Midbrain (tissue), 1 donor: ENCODE data around the gene SLC12A1.

Source experiments
- DNase-seq: peaks from one replicate; lab custom pipeline; 2025; lab: John Stamatoyannopoulos, UW

SLC12A1 gene

DNA sequence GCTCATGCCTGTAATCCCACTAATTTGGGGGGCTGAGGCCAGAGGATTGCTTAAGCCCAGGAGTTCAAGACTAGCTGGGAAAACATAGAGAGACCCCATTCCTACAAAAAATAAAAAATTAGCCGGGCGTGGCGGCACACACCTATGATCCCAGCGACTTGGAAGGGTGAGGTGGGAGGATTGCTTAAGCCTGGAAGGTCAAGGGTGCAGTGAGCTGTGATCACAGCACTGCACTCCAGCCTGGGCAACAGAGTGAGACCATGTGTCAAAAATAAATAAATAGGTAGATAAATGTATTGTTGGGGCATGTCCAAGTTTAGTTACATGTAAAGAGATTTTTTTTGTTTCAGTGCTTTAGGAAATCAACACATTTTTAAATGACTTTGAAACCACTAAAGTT, 36.4 kb downstream of the SLC12A1 start:
- no peak for DNase-seq

DNA sequence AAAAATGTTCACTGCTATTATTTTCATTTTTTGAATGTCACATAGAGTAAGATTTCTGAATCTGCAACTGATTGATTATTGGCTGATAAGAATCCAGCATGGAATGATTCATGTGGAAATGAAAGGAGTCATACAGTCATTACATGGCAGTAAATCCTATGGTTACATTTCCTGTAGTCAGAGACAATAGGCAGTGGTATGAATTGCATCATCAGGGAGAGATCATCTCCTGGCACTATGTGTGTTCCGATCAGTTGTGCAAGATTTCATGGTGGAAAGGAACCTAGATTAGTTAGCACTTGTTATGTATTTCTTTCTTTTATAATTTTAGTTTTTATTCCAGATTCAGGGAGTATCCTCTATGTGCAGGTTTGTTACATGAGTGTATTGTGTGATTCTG, 38.8 kb downstream of the SLC12A1 start:
- DNase-seq = no peak

DNA sequence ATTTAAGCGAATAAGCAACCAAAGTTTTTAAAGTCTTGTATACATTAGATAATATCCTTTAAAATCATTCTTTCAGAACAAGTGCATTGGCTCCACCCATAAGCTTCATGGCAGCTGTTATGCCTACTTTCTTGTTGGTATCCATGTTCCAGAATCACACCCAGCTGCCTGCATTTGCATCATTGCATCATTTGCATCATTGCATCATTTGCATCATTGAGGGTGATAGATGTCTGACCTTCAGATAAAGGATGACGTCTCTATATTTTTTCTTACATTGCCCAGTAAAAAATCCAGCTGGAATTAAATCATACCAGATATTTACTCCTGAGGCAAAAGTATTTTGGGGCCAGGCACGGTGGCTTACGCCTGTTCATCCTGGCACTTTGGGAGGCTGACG, 42.3 kb downstream of the SLC12A1 start:
- DNase-seq = no peak

DNA sequence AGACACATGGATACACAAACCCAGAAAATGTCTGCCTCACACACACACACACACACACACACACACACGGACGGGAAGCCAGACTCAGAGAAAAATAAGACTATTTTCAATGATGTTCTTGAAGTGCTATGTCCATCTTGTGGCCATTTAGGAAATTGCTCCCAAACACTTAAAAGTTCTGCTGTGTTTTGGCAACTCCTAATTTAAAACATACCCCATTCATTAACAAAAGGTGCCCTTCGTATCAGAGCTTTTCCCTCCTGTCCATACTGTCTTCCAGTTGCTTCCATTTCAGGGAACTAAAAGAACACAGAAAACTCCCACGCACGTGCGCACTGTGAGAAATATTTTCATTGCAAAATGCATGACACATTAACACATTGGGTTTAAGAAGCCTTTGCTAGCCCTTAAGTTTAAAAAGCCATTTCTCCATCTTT, 44.6 kb downstream of the SLC12A1 start:
- DNase-seq = peak; percentile 55

DNA sequence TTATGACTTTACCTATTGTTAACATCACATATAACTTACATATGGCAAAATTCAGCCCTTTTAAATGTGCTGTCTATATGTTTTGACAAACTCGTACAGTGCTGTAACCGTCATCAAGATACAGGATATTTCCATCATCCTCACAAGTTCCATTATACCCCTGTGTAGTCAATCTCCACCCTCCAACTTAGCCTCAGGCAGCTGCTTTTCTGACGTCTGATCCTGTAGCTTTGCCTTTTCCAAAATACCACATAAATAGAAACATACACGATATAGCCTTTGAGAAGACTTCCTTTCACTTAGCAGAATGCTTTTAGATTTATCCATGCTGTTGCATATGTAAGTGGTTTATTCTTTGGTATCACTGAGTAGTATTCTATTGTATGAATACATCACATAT, 47.1 kb downstream of the SLC12A1 start:
- DNase-seq = no peak

DNA sequence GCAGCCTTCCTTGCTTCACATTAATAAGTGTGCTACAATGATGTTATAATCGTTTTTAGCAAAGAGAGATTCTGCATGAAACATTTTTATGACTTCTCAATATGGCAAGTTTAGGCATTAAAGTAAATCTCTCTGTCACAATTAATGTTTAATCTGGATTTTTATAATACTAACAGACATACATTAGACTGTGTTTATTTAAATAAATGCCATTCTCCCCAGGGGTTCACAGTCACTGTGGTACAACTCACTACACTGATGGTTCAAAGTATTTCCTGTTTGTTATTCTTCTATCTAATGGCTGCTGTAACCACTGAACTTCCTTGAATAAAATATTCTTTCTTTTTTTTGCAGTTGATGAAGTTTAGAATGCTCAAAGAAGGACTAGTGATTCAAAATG, 59.0 kb downstream of the SLC12A1 start:
- DNase-seq = no peak

DNA sequence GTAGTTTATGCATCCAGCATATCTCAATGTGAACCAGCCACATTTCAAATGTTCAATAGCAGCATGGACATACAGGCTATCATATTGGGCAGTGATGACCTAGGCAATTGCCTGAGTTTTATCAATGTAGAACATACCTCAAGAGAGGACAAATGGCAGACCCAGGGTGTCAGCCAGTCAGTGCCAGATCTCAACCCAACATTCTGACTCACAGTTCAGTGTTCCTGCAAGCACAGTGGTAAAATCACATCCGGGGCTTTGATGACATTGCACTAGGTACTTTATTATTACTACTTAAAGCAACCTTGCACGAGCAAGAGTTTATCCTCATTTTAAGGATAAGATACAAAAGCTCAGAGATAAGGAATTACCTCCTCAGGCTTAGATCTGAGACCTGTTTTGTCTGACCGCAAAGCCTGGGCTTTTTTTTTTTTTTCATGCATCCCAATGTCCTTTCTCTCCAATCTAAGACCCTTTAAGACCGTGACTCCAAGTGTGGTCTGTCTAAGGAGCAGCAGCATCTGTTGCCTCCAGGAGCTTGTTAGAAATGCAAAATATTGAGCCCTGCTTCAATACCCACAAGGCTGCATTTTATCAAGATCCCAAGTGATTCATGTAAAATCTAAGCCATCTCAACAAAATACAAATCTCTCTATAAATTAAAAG, 60.1 kb downstream of the SLC12A1 start:
- DNase-seq = no peak

DNA sequence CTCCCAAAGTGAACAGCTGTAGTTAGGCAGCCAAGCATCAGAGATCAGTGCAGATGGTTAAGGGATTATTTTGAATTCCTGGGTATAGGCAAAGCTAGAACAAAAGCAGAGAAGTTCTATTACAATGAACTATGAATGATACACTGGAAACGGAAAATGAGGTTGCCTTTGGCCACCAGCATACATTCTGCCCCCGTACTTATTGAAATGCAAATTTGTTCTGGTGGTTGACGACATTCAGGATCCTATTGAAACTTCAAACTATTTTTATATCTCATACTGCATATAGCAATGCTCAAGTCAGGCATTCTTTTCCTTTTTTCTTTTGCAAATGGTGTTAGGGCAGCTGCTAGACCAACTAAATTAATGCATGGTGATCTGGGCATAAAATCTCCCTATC, 61.7 kb downstream of the SLC12A1 start:
- DNase-seq = no peak

DNA sequence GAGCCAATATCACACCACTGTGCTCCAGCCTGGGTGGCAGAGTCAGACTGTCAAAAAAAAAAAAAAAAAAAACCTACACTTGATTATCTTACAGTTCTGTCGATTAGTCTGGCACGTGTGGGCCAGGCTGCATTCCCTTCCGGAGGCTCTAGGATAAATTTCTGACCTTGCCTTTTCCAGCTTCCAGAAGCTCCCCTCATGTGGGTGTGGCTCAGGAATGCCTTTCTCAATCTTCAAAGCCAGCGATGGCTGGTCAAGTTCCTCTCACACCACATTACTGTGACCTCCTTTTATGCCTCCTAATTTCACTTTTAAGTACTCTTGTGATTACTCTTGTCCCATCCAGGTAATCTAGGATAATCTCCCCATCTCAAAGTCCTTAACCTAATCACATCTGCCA, 66.9 kb downstream of the SLC12A1 start:
- DNase-seq = no peak

DNA sequence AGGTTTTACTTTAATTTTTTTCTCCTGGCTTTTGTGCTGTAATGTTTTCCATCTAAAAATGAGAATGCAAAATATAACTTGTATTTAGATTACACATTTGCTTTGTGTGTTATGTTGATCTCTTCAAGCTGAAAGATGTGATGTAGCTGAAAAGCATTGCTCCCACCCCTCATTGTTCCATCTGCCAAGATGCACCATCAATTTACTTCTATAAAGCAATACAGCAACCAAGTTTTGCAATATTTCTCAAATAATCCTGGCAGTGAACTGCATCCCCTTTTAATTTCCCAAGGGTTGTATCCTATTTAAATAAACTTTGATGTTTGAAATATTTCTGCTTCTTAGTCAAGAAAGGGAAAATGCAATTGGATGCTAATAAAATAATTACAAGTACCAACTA, 72.6 kb downstream of the SLC12A1 start:
- no peak for DNase-seq

DNA sequence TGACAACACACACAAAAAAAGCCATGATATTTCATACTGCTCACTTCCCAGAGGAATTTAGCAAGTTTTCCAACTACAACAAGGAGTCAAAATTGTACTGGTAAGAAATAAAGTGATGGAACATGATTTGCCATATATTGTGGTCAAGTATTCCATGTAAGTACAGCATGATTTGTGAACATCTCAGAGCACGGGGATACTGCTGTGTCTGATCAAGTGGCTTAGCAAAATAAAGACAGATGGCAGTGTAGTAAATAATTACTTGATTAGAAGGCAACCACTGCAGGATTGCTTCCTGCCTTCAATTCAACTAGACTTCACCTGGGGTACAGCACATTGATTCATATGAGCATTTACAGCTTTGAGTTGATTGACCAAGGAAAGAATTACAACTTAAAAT, 73.5 kb downstream of the SLC12A1 start:
- no peak for DNase-seq

DNA sequence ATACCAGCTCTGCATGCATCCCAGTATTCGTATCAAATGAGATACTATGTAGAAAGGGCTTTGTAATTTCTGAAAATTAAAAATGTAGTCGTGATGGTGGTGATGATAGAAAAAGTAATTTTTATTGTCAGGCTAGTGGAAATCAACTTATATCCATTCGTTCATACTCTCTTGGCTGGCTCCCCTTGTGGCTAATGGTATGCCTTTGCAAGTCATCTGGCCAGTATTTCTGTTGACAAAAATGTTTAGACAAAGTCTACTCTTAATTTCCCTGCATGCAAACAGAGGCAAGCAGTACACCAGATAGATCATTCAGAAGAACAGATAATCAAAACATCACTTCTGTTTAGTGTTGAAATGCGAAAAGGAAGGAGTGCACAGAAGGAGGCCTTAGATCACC, 75.6 kb downstream of the SLC12A1 start:
- DNase-seq = no peak

DNA sequence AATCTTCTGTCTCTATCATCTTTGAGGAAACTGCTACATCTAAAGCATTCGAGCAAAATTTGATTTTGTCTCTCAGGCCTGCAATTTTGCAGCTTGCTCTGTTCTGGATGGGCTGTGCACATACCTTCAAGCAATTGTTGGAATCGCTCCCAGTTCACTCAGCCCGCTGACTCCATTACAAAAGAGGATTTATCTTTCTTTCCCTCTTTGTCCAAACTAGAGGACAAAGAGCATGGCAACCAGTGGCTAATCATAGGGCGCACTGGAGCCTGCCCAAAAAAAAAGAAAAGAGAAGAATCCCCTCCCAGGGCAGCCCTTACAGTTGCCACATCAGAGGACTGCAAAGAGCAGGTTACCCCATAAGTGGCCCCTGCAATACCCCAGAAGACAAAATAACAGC, 76.1 kb downstream of the SLC12A1 start:
- DNase-seq = no peak

DNA sequence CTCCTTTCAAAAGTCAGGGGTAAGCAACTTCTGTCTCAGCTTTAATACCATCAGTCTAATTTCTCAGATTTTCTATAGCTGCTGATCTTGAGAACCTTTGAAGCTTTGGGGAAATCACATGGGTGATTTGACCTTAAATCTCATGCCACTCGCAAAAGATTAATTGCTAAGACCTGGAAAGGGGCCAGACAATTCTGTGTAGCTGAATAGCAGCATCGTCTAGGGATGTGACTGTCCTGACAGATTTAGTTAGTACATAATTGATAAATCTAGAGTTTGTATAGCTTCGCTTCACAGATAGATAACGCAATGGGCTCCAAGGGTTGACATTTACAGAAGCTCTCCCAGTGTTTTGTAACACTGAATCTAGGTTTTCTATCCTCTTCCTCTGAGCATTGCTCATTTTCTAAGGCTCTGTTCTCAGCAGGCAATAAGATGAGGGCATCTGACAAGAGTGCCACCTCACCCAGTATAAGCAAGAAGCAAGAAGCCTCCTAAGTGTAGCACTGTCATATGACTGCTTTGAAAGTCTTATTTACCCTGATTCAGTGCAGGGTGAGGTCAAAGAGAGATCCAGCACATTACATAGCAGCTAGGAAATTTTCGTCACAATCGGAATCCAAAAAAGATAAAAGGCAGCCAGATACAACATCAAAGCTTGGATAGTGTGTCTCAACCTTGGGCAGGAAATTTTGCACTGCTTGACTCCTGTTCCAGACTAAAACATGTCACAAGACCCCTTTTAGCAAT, 77.5 kb downstream of the SLC12A1 start:
- no peak for DNase-seq

DNA sequence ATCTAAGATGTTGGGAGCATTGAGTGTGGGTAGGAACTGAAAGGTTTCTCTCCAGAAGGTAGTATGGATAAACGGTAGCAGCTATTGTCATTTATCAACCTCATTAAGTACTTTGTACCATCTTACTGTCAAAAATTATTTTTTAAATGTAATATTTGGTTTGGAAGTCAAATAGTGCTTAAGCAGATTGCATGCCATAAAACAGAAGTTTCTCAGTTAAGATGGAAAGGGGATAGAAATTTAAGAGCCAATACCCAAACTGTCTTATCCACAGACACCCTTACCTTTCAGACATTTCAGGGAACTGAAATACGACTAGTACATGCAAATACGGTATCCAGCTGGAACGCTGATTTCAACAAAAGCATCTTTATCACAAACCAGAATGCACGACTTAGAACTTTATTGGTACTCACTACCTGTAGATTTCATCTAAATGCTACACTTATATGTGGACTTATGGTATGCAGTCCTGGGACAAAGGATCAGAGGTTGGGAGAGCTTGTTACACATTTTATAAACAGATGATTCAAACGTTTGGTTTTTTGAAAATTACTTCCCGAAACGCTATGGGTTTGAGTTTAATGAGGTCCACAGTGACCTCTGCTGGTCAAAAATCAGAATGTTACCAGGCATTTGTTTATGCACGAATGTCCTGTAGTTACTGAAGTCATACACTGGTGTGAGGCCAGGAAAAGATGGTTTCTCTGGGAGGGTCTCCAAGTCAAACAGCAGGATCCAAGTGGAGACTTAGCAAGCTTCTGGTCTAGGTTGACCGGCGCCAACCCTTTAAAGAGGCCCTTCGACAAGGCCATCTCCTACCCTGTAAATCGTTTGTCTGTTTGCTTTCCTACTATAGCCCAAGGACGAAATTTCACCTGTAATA, 79.5 kb downstream of the SLC12A1 start:
- peak; percentile 69 for DNase-seq

DNA sequence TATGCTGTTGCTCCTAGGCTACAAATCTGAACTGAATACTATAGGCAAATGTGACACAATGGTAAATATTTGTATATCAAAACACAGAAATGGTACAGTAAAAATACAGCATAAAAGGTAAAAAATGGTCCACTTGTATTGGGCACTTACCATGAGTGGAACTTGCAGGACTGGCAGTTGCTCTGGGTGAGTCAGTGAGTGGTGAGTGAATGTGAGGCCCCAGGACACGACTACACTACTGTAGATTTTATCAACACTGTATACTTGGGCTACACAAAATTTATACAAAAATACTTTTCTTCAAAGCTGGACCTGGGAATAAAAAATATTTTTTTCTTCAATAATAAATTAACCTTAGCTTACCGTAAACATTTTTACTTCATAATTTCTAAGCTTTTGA, 83.5 kb downstream of the SLC12A1 start:
- DNase-seq = no peak

DNA sequence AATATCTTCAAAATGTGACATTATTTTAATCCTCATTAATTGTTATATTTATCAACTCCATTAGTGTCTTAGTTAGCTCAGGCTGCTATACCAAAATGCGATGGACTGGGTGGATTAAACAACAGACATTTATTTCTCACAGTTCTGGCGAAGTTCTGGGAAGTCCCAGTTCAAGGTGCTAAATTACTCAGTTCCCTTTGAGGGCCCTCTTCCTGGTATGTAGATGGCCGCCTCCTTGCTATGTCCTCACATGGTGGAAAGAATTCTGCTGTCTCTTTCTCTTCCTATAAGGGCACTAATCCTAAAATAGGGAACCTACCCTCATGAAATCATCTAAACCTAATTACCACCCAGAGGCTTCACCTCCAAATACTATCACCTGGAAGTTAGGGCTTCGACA, 86.4 kb downstream of the SLC12A1 start:
- DNase-seq = no peak

DNA sequence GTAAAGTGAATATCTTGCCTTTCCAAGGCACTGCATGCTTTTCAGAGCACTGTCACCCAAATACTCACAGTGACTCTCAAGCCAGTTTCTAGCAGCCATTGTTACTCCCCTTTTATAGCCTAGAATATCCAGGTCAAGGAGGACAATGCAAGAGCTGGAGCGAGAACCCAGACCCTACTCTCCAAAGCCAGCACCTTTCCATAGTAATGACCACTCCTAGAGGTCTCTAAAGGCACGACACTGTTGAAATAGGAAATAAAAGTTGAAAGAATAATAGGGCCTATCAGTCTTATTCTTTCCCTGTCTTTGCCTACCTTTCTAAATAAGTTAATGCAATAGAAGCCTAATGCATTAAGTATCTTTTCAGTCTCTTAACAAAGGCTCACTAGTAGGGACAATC, 91.6 kb downstream of the SLC12A1 start:
- DNase-seq = no peak

DNA sequence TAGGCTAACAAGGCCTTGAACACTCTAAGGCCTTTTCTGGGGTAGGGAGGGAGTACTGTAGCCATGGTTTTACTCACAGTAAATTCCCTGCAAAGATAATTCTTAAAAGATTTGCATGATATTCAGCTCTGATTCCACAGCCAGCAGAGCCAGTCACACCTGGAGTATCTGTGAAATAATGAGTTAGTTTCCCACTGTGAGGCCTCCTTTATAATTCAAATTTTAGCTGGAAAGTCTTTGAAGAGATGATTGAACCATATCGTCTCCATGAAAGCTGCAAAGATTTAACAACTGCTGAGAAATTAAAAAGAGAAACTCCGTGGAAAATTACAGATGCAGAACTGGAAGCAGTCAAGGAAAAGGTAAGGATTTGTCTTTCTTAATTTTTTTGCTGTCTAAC, 92.8 kb downstream of the SLC12A1 start:
- no peak for DNase-seq

DNA sequence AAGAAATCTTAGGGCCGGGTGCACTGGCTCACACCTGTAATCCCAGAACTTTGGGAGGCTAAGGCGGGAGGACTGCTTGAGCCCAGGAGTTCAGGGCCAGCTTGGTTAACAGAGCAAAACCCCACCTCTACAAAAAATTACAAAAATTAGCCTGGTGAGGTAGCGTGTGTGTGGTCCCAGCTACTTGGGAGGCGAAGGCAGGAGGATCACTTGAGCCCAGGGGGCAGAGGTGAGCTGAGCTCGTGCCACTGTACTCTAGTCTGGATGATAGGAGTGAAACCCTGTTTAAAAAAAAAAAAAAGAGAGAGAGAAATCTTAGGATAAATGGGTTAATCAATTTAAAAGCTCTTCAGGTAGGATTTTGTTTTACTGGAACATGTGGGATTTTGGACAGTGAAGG, 93.9 kb downstream of the SLC12A1 start:
- no peak for DNase-seq

DNA sequence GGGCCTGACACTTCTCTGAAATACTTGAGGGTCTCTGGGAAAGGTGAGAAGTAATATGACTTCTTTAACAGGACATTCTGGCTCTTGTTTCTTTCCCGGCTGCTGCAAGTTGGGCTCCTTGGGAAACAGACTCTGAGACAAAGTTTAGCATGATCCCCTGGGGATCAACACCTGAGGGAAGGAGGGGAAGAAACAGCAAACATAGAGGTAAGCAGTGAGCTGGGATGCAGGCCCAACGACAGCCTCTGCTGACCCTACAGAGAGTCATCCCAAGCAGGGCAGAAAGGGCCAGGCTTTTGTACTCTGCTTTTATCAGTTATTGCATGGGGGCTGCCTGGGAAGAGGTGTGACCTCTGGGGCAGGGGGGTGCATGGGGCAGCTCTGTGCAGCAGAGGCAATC, 98.3 kb downstream of the SLC12A1 start:
- DNase-seq = no peak

DNA sequence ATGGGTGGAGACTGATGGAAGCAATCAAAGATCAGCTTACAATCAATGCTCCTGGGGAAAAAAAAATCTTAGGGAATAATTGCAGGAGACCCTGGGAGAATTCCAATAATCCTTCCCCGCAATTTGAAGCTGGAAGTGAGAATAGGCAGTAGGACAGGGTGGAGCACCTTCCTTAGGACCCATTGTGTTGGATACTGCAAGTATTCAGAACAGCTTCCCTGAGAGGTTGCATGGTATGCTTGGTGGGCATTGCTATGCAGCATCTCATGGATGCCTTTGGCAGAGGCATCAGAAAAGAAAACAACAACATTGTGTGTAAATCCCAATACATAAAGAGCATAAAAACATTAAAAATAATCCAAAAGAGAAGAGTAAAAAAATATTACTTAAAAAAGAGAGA, 100.5 kb downstream of the SLC12A1 start:
- DNase-seq = no peak

DNA sequence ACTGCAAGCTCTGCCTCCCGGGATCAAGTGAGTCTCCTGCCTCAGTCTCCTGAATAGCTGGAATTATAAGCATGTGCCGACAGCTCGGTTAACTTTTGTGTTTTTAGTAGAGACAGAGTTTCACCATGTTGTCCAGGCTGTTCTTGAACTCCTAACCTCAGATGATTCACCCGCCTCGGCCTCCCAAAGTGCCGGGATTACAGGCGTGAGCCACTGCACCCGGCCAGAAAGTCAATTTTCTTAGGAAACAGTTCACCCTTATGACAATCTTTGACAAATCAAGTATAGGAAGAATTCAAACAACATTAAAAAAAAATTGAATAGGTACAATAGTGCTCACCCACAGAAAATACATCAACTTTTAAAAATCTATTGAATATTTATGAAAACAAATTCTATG, 101.5 kb downstream of the SLC12A1 start:
- no peak for DNase-seq
